ENCODE data around the gene C19orf67. TPM values are rescaled to one million over a fixed set of nuclear protein-coding genes. Genes with fewer than 3 reads are reported as not detected.

The C19orf67 gene
- polyA plus RNA-seq, 1 donor: 0.10 TPM

- Histone ChIP-seq H3K4me1 (ENCODE audit: control insufficient read depth, insufficient read depth, low read length) (peaks cover 12% of the 10 kb centered on the region), H3K27me3 (ENCODE audit: control insufficient read depth, insufficient read depth, low read length) (no peaks in the 10 kb centered on the region), H3K9me3 (ENCODE audit: control insufficient read depth, low read depth, low read length) (peaks cover 3% of the 10 kb centered on the region), H3K27ac (ENCODE audit: low read length) (no peak overlapping the region), H3K4me3 (ENCODE audit: low read length) (no peak overlapping the region), H3K36me3 (ENCODE audit: control insufficient read depth, insufficient read depth, low read length) (no peaks in the 10 kb centered on the region)
- 50% methylated on average over 1 of the region's 2 CpGs for WGBS (ENCODE audit: insufficient coverage, low lambda C conversion rate)
- no peak for DNase-seq
Measured at GRCh38 chr19:14066134-14066533, 19.4 kb downstream of the C19orf67 start.

- H3K36me3 ChIP-seq (ENCODE audit: control insufficient read depth, insufficient read depth, low read length): no peaks in the 10 kb centered on the region
- H3K27ac ChIP-seq (ENCODE audit: low read length): no peak overlapping the region
- no peak for DNase-seq
- H3K4me3 ChIP-seq (ENCODE audit: low read length): no peak overlapping the region
- 80% methylated on average over 2 of the region's 7 CpGs for WGBS (ENCODE audit: insufficient coverage, low lambda C conversion rate)
- peaks cover 17% of the 10 kb centered on the region for H3K27me3 ChIP-seq (ENCODE audit: control insufficient read depth, insufficient read depth, low read length)
- H3K9me3 ChIP-seq (ENCODE audit: control insufficient read depth, low read depth, low read length): peaks cover 2% of the 10 kb centered on the region
- peaks cover 27% of the 10 kb centered on the region for H3K4me1 ChIP-seq (ENCODE audit: control insufficient read depth, insufficient read depth, low read length)
Measured at GRCh38 chr19:14063105-14063504, 22.5 kb downstream of the C19orf67 start.

- Histone ChIP-seq H3K4me1 (ENCODE audit: control insufficient read depth, insufficient read depth, low read length) (peaks cover 27% of the 10 kb centered on the region), H3K36me3 (ENCODE audit: control insufficient read depth, insufficient read depth, low read length) (no peaks in the 10 kb centered on the region), H3K9me3 (ENCODE audit: control insufficient read depth, low read depth, low read length) (peaks cover 2% of the 10 kb centered on the region), H3K4me3 (ENCODE audit: low read length) (no peak overlapping the region), H3K27ac (ENCODE audit: low read length) (no peak overlapping the region), H3K27me3 (ENCODE audit: control insufficient read depth, insufficient read depth, low read length) (peaks cover 21% of the 10 kb centered on the region)
- no CpG with 5 or more reads among the region's 5 CpGs for WGBS (ENCODE audit: insufficient coverage, low lambda C conversion rate)
- DNase-seq: no peak
Measured at GRCh38 chr19:14062558-14062855, 23.1 kb downstream of the C19orf67 start.

GRCh38 chr19:14061751-14062557, 23.6 kb downstream of the C19orf67 start, which contains the start of gene PALM3:
PALM3 (minus strand) TSS chr19:14062076; CDS start chr19:14061980, 96 bp downstream.
- WGBS (ENCODE audit: insufficient coverage, low lambda C conversion rate): no CpG with 5 or more reads among the region's 19 CpGs
- peaks cover 22% of the 10 kb centered on the region for H3K27me3 ChIP-seq (ENCODE audit: control insufficient read depth, insufficient read depth, low read length)
- peaks cover 2% of the 10 kb centered on the region for H3K9me3 ChIP-seq (ENCODE audit: control insufficient read depth, low read depth, low read length)
- H3K4me1 ChIP-seq (ENCODE audit: control insufficient read depth, insufficient read depth, low read length): peaks cover 27% of the 10 kb centered on the region
- no peaks in the 10 kb centered on the region for H3K36me3 ChIP-seq (ENCODE audit: control insufficient read depth, insufficient read depth, low read length)
- peak in 1 of 2 donors; percentile 62 for DNase-seq
- no peak within 1 kb of the TSS for H3K4me3 ChIP-seq (ENCODE audit: low read length)
- no peak within 1 kb of the TSS for H3K27ac ChIP-seq (ENCODE audit: low read length)

GRCh38 chr19:14061081-14061749, 24.4 kb downstream of the C19orf67 start:
- peaks cover 2% of the 10 kb centered on the region for H3K9me3 ChIP-seq (ENCODE audit: control insufficient read depth, low read depth, low read length)
- peak in 1 of 2 donors; percentile 53 for DNase-seq
- no peak overlapping the region for H3K27ac ChIP-seq (ENCODE audit: low read length)
- WGBS (ENCODE audit: insufficient coverage, low lambda C conversion rate): no CpG with 5 or more reads among the region's 9 CpGs
- H3K4me3 ChIP-seq (ENCODE audit: low read length): no peak overlapping the region
- H3K4me1 ChIP-seq (ENCODE audit: control insufficient read depth, insufficient read depth, low read length): peaks cover 27% of the 10 kb centered on the region
- H3K27me3 ChIP-seq (ENCODE audit: control insufficient read depth, insufficient read depth, low read length): peaks cover 23% of the 10 kb centered on the region
- no peaks in the 10 kb centered on the region for H3K36me3 ChIP-seq (ENCODE audit: control insufficient read depth, insufficient read depth, low read length)

- no peak overlapping the region for H3K27ac ChIP-seq (ENCODE audit: low read length)
- H3K36me3 ChIP-seq (ENCODE audit: control insufficient read depth, insufficient read depth, low read length): no peaks in the 10 kb centered on the region
- H3K9me3 ChIP-seq (ENCODE audit: control insufficient read depth, low read depth, low read length): peaks cover 2% of the 10 kb centered on the region
- DNase-seq: peak; percentile 75 to 78
- no peak overlapping the region for H3K4me3 ChIP-seq (ENCODE audit: low read length)
- H3K27me3 ChIP-seq (ENCODE audit: control insufficient read depth, insufficient read depth, low read length): peaks cover 23% of the 10 kb centered on the region
- no CpG with 5 or more reads among the region's 8 CpGs for WGBS (ENCODE audit: insufficient coverage, low lambda C conversion rate)
- peaks cover 27% of the 10 kb centered on the region for H3K4me1 ChIP-seq (ENCODE audit: control insufficient read depth, insufficient read depth, low read length)
Measured at GRCh38 chr19:14059652-14060155, 25.9 kb downstream of the C19orf67 start.

- Histone ChIP-seq H3K9me3 (ENCODE audit: control insufficient read depth, low read depth, low read length) (peaks cover 2% of the 10 kb centered on the region), H3K36me3 (ENCODE audit: control insufficient read depth, insufficient read depth, low read length) (no peaks in the 10 kb centered on the region), H3K27me3 (ENCODE audit: control insufficient read depth, insufficient read depth, low read length) (peaks cover 23% of the 10 kb centered on the region), H3K4me1 (ENCODE audit: control insufficient read depth, insufficient read depth, low read length) (peaks cover 27% of the 10 kb centered on the region), H3K27ac (ENCODE audit: low read length) (no peak overlapping the region), H3K4me3 (ENCODE audit: low read length) (no peak overlapping the region)
- DNase-seq: no peak
- no CpG with 5 or more reads among the region's 15 CpGs for WGBS (ENCODE audit: insufficient coverage, low lambda C conversion rate)
Measured at GRCh38 chr19:14059093-14059480, 26.5 kb downstream of the C19orf67 start.

GRCh38 chr19:14058182-14059092, 27.1 kb downstream of the C19orf67 start:
- Histone ChIP-seq H3K36me3 (ENCODE audit: control insufficient read depth, insufficient read depth, low read length) (no peaks in the 10 kb centered on the region), H3K27ac (ENCODE audit: low read length) (no peak overlapping the region), H3K9me3 (ENCODE audit: control insufficient read depth, low read depth, low read length) (peaks cover 4% of the 10 kb centered on the region), H3K4me3 (ENCODE audit: low read length) (no peak overlapping the region), H3K27me3 (ENCODE audit: control insufficient read depth, insufficient read depth, low read length) (peaks cover 23% of the 10 kb centered on the region), H3K4me1 (ENCODE audit: control insufficient read depth, insufficient read depth, low read length) (peaks cover 27% of the 10 kb centered on the region)
- 40% methylated on average over 10 of the region's 17 CpGs for WGBS (ENCODE audit: insufficient coverage, low lambda C conversion rate)
- no peak for DNase-seq

- no peak overlapping the region for H3K4me3 ChIP-seq (ENCODE audit: low read length)
- no peak for DNase-seq
- H3K9me3 ChIP-seq (ENCODE audit: control insufficient read depth, low read depth, low read length): peaks cover 7% of the 10 kb centered on the region
- WGBS (ENCODE audit: insufficient coverage, low lambda C conversion rate): no CpG with 5 or more reads among the region's 19 CpGs
- H3K36me3 ChIP-seq (ENCODE audit: control insufficient read depth, insufficient read depth, low read length): peaks cover 3% of the 10 kb centered on the region
- peaks cover 23% of the 10 kb centered on the region for H3K27me3 ChIP-seq (ENCODE audit: control insufficient read depth, insufficient read depth, low read length)
- H3K4me1 ChIP-seq (ENCODE audit: control insufficient read depth, insufficient read depth, low read length): peaks cover 22% of the 10 kb centered on the region
- H3K27ac ChIP-seq (ENCODE audit: low read length): no peak overlapping the region
Measured at GRCh38 chr19:14056741-14057356, 28.7 kb downstream of the C19orf67 start.

Measured in large intestine (tissue), 3 donors.